ENCODE measurements around the gene PTGFRN.

- TF ChIP-seq ZNF114 (CRISPR knock-in tag; IDR thresholded peaks at IDR 0.05) (no peak), EZH2phosphoT487 (IDR thresholded peaks at IDR 0.05; ENCODE audit: unreplicated experiment) (no peak), CTCF (conservative IDR thresholded peaks at IDR 0.05; ENCODE audit: low read depth in 2 of 2) (peak in 1 of 2 experiments; percentile 45; a peak in 2 of 4 replicates), REST (IDR thresholded peaks at IDR 0.05; ENCODE audit: unreplicated experiment) (no peak), EZH2 (IDR thresholded peaks at IDR 0.05; ENCODE audit: low read depth, unreplicated experiment) (no peak), NANOG (IDR thresholded peaks at IDR 0.05; ENCODE audit: borderline replicate concordance) (no peak), CREB1 (CRISPR knock-in tag; IDR thresholded peaks at IDR 0.05; ENCODE audit: low read depth) (no peak), ZNF331 (CRISPR knock-in tag; IDR thresholded peaks at IDR 0.05; ENCODE audit: low read depth) (no peak), POLR2AphosphoS5 (IDR thresholded peaks at IDR 0.05; ENCODE audit: low read depth) (no peak), ZNF462 (CRISPR knock-in tag; IDR thresholded peaks at IDR 0.05) (0 out of 2 replicates have a peak, but pooled peaks have one; percentile 10), JUNB (IDR thresholded peaks at IDR 0.05; ENCODE audit: unreplicated experiment) (no peak), STAT1 (IDR thresholded peaks at IDR 0.05; ENCODE audit: unreplicated experiment) (no peak)
Observed at GRCh38 chr1:116861137-116861536, 48.6 kb upstream of the PTGFRN start.
